ENCODE results near the gene POLL.

Gene POLL

DNA sequence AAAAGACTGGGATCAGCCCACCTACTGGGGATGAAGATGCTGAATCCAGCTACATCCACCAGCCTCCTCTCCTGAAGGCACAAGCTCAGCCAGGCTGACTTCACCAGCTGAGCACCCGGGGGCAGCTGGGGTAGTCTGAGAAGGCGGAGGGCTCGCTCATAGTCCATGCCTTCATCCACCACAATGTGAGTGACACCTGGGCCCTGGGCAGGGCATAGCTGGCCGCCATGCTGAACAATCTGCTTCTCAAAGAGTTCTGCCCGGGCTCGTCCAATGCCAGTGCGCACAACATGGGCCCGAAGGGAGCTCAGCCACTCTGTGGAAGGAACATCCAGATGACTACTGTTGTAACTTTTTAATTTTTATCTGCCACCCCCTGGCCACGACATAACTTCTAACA lies 2.2 kb downstream of the POLL start:
- peaks cover 37% of the 10 kb centered on the region for H3K4me1 Mint-ChIP-seq
- H3K27me3 Mint-ChIP-seq = no peaks in the 10 kb centered on the region
- H3K36me3 Mint-ChIP-seq = peaks cover 24% of the 10 kb centered on the region
- H3K9me3 Mint-ChIP-seq = no peaks in the 10 kb centered on the region
- ATAC-seq = no peak
- no peak overlapping the region for H3K4me3 Mint-ChIP-seq
- no peak overlapping the region for H3K27ac Mint-ChIP-seq

DNA sequence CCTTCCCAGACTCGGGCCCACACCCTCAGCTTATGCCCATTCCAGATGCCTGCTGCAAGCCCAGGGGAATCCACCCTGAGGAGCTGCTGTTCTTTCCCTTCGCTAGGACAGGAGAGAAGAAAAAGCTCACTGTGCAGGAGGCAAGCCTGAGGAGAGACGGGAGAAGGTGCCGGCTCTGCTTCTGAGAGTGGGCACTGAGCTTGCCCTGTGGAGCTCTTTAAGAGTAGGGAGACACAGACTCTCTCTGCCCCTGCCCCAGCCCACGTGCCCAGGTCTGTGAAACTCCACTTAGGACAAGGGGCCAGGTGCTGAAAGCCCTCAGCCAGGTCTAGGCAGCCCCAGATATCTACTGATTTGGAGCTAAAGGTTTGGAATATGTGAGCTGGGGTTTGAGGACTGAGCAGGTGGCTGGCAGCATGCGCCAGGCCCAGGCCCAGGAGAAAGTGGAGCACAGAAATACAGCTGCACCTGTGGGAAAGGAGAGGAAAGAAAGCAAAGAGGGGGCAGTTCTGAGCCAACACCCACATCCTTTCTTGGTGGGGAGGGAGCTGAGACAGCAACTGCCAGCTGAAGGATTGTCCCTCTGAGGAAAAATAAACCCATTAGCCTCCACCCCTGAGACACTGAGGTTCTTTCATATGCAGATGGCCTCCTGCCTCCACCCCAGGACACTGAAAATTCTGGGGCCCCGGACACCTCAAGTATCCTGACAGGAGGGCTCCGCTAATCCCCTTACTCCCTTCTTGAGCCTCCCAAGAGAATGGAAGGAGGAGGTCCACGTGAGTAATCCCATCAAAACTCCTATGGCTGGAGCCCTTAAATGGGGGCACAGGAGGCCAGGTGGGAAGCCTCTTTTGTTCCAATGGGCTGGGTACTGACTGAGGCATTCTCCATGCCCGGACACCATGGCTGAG lies 7.3 kb downstream of the POLL start:
- Mint-ChIP-seq H3K4me1 (peaks cover 12% of the 10 kb centered on the region), H3K27ac (no peak overlapping the region), H3K27me3 (no peaks in the 10 kb centered on the region), H3K36me3 (peaks cover 54% of the 10 kb centered on the region), H3K9me3 (no peaks in the 10 kb centered on the region), H3K4me3 (no peak overlapping the region)
- ATAC-seq = no peak

DNA sequence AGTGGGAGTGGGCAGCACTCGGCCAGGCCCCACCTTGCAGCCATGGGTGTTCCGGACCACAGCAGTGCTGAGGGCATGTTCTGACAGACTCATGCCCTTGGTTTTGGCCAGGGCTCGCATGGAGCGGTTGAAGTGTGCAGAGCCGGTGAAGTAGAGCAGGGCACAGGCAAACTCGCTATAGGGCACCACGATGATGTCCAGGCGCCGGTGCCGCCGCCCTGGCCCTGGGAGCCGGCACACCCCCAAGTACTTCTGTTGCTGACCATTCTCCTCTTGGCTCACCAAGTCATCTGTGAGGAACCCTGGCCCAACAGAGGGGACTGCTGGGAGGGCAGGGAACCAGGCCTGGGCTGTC lies 8.6 kb downstream of the POLL start:
- Mint-ChIP-seq H3K27ac (no peak overlapping the region), H3K27me3 (no peaks in the 10 kb centered on the region), H3K4me1 (peaks cover 4% of the 10 kb centered on the region), H3K4me3 (no peak overlapping the region), H3K9me3 (no peaks in the 10 kb centered on the region), H3K36me3 (peaks cover 46% of the 10 kb centered on the region)
- no peak for ATAC-seq

DNA sequence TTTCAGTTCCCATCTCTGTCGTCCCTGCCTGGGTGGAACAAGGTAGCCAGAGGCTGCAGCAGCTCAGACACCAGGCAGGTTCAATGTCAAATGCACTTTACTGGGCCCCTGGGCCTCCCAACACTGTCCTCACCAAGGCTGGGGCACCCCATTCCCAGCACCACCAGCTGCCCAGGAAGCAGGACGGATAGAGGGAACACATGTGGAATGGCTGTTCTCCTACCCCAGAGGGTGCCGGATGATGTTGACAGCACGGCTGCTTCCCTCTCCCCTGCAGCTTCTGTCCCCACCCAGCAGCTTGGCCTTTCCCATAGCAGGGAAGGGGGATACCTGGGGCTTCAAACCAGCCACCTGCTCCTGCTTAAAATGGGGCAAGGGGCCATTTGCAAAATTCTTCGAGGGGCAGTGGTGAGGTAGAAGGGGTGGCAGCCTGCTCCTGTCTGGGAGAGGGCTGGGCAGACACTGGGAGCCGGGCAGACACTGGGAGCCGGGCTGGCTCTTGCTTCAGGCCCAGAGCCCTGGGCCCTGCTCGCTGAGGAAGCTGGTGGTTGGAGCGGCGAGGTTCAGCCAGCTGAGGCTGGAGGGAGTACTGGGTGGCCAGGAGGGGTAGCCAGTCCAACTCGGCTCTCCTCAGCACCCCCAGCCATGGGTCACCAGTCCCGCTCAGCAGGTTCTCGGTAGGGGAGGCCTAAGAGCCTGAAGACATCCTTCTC lies 9.1 kb downstream of the POLL start:
- H3K27me3 Mint-ChIP-seq = no peaks in the 10 kb centered on the region
- H3K9me3 Mint-ChIP-seq = no peaks in the 10 kb centered on the region
- H3K4me1 Mint-ChIP-seq = no peaks in the 10 kb centered on the region
- H3K27ac Mint-ChIP-seq = no peak overlapping the region
- ATAC-seq = no peak
- no peak overlapping the region for H3K4me3 Mint-ChIP-seq
- peaks cover 41% of the 10 kb centered on the region for H3K36me3 Mint-ChIP-seq

DNA sequence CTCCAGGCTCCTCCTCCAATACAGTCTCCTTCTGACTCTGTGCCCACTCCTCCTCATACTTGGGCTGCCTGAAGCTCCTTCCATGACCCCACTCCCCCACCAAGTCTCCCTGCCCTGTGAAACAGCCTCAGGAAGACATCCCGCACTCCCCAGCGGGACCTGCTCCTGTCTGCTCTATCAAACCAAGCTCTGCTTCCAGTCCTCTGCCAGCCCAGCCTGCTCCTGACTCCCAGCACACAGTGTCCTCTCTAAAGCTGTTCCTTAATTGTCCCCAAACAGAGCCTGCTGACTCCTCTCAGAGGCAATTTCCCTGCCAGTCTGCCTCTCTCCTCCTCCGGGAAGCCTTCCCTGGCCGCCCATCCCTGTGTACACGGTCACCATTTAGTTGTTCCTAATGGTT lies 9.9 kb downstream of the POLL start:
- Mint-ChIP-seq H3K4me3 (no peak overlapping the region), H3K27me3 (no peaks in the 10 kb centered on the region)
- no peak for ATAC-seq

DNA sequence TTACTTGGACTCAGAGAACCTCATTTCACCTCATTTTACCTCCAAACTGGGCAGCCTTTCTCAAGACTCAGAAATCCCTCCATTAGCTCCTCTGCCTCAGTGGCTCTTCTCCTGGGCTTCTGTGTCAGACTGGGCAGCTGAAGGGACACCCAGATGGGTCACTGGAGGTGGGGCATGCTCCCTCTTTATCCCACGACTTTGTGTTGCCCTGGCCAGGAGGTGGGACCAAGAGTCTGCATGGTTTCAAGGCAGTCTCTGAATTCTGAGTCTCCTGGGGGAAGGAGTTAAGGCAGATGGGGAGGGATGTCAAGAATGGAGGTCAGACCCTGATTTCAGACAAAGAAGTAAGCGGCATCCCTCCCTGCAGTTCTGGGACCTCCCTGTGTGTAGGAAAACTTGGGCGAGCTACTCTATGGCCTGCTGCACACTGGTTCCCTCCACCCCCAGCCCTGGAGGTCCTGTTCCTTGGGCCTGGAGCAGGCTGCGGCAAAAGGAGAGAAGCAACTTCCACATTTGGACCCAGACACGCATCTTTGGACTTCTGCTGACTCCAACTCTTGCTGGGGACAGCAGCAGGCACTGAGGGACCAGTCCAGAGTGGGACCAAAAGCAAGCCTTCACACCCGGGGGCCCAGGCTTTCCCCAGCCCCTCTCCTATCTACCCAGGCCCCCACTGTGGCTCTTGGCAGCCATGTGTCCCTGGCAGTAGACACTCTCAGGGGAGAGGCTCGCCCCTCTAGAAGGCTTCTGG lies 10.8 kb downstream of the POLL start:
- no peaks in the 10 kb centered on the region for H3K9me3 Mint-ChIP-seq
- ATAC-seq = no peak
- H3K27me3 Mint-ChIP-seq = no peaks in the 10 kb centered on the region
- no peak overlapping the region for H3K27ac Mint-ChIP-seq
- no peaks in the 10 kb centered on the region for H3K4me1 Mint-ChIP-seq
- no peak overlapping the region for H3K4me3 Mint-ChIP-seq
- peaks cover 36% of the 10 kb centered on the region for H3K36me3 Mint-ChIP-seq

More for the DNA sequence above, 9.9 kb downstream of the POLL start:
- Mint-ChIP-seq H3K36me3 (peaks cover 41% of the 10 kb centered on the region), H3K4me1 (no peaks in the 10 kb centered on the region), H3K9me3 (no peaks in the 10 kb centered on the region), H3K27ac (no peak overlapping the region)

DNA sequence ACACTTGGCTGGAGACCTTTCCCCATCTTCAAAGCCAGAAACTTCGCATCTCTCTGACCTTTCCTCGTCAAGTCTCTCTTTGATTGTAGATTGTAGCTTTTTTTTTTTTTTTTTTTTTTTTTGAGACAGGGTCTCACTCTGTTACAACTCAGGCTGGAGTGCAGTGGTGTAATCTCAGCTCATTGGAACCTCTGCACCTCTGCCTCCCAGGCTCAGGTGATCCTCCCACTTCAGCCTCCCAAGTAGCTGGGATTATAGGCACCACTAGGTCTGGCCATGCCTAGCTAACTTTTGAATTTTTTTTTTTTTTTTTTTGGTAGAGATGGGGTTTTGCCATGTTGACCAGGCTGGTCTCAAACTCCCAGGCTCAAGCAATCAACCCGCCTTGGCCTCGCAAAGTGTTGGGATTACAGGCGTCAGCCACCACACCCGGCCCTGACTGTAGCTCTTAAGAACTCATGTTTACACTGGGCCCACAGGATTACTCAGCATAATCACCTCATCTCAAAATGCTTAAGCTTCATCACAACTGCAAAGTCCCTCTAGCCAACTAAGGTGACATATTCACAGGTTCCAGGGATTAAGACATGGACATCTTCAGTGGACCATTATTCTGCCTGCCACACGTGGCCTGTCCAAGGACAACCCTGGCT lies 11.7 kb downstream of the POLL start:
- no peak for ATAC-seq
- no peaks in the 10 kb centered on the region for H3K4me1 Mint-ChIP-seq
- no peaks in the 10 kb centered on the region for H3K9me3 Mint-ChIP-seq
- peaks cover 36% of the 10 kb centered on the region for H3K36me3 Mint-ChIP-seq
- H3K27ac Mint-ChIP-seq = no peak overlapping the region
- H3K27me3 Mint-ChIP-seq = no peaks in the 10 kb centered on the region
- no peak overlapping the region for H3K4me3 Mint-ChIP-seq

DNA sequence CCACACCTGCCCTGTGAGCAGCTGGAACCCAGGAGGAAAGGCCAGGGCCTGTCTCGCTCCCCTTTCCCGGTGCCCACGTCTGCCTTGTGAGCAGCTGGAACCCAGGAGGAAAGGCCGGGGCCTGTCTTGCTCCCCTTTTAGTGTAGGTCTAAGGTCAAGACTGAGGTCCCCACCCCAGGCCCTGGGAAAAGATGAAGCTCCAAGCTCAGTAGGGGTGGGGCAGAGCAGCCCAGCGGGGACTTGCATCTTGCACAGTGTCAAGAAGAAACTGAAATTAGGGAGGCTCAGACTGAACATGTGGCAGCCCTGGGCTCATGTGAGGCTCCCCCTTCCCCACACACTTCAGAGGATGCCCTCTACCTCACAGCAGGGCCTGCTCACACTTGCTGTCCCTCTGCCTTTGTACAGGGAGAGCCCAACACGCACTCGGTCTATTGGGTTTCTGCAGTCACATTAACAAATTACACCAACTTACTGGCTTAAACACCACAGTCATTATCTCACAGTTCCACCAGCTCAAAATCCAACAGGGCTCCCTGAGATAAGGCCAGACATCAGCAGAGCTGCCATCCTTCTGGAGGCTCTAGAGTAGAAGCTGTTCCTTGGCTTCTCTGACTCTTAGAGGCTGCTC lies 12.4 kb downstream of the POLL start:
- H3K4me1 Mint-ChIP-seq = peaks cover 4% of the 10 kb centered on the region
- no peak for ATAC-seq
- H3K27me3 Mint-ChIP-seq = no peaks in the 10 kb centered on the region
- no peaks in the 10 kb centered on the region for H3K9me3 Mint-ChIP-seq
- H3K27ac Mint-ChIP-seq = no peak overlapping the region
- H3K36me3 Mint-ChIP-seq = peaks cover 35% of the 10 kb centered on the region
- no peak overlapping the region for H3K4me3 Mint-ChIP-seq

DNA sequence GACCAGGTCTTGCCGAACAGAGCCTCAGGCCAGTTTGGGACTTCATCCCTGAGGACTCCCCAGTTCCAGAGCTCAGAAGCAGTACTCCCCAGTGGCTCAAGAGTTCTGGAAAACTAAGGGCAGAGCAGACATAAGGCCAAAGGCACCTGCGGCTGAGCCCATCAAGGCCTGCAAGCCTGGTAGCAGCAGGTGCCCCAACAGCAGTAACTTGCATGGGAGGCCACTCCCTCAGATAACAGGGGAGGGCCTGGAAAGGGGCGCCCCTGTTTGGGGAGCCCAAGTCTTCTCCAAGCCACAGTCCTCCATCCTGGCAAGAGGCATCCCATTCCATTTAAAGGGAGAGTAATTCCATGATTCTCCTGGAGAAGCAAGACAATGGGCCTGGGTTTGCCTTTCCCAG lies 13.0 kb downstream of the POLL start:
- no peak overlapping the region for H3K27ac Mint-ChIP-seq
- no peak overlapping the region for H3K4me3 Mint-ChIP-seq
- H3K27me3 Mint-ChIP-seq = peaks cover under 1% of the 10 kb centered on the region

DNA sequence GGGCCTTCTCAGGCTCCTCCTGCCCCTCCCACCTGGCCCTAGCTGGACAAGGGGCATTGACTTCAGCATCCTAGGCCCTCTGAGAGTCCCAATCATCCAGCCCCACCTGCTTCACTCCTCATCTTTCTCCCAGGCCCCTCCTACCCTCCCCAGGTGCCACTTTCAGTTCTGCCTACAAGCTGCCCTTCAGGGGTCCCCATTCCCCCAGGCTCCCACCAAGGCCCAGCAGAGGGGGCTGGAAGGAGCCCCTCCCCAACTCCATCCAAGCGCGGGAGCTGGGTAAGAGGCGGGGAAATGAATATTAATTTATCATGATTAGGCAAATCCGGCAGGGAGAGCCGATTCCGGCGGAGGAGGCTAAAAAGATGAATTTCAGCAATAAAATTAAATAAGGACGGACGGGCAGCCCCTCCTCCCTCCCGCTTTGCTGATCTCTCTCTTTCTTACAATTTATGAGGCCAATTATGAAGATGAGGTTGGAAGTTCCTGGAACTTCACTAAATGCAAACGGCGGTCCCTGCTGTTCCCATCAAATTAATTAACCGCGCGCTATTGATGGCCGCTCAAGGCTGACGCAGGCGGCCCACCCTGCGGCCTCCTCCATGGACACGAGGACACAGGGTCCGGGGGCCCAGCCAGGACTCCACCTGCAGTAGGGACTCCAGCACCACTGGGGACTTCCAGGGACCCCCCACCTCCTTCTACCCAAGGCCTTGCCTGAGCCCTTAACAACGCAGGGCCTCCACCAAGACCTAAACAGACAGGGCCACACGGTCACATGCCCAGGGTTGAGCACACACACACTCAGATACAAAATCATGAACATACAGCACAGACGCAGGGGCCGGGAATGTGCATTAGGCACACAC lies 13.9 kb downstream of the POLL start:
- no peak for ATAC-seq
- peaks cover 20% of the 10 kb centered on the region for H3K4me1 Mint-ChIP-seq
- no peaks in the 10 kb centered on the region for H3K9me3 Mint-ChIP-seq
- H3K36me3 Mint-ChIP-seq = peaks cover 19% of the 10 kb centered on the region
- peaks cover 10% of the 10 kb centered on the region for H3K27me3 Mint-ChIP-seq
- no peak overlapping the region for H3K27ac Mint-ChIP-seq
- no peak overlapping the region for H3K4me3 Mint-ChIP-seq

More for the DNA sequence above, 13.0 kb downstream of the POLL start:
- ATAC-seq = no peak
- peaks cover 10% of the 10 kb centered on the region for H3K4me1 Mint-ChIP-seq
- no peaks in the 10 kb centered on the region for H3K9me3 Mint-ChIP-seq
- peaks cover 29% of the 10 kb centered on the region for H3K36me3 Mint-ChIP-seq

DNA sequence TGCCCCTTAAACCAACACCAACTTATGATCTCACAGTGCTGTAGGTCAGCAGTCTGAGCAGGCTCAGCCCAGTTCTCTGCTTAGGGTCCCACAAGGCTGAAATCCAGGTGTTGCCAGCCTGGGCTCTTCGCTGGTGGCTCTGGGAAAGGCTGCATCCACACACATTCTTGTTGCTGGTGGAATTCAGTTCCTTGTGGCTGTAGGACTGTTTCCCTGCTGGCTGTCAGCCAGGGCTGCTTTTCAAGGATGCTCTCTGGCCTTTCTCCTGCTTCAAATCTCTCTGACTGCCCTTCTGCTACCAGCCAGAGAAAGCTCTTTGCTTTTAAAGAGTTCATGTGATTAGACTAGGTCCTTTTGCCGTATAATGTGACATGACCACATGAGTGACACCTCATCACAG lies 15.3 kb downstream of the POLL start:
- Mint-ChIP-seq H3K4me1 (peaks cover 20% of the 10 kb centered on the region), H3K36me3 (peaks cover 6% of the 10 kb centered on the region), H3K27ac (no peak overlapping the region), H3K9me3 (no peaks in the 10 kb centered on the region), H3K4me3 (no peak overlapping the region), H3K27me3 (peaks cover 23% of the 10 kb centered on the region)
- ATAC-seq = no peak

DNA sequence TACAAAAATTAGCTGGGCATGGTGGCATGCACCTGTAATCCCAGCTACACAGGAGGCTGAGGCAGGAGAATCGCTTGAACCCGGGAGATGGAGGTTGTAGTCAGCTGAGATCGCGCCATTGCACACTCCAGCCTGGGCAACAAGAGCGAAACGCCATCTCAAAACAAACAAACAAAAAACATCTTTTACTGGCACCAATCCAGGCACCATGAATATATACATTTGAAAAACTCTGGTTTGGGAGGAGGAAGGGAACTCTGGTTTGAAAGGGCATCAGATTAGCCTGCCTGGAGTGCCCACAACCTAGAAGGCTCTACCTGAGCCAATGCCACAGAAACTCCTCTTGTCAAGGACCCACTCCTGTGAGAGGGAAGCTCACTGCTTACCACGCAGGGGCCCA lies 15.9 kb downstream of the POLL start:
- Mint-ChIP-seq H3K27me3 (peaks cover 30% of the 10 kb centered on the region), H3K4me3 (no peak overlapping the region), H3K27ac (no peak overlapping the region), H3K4me1 (peaks cover 25% of the 10 kb centered on the region), H3K9me3 (no peaks in the 10 kb centered on the region), H3K36me3 (peaks cover 2% of the 10 kb centered on the region)
- no peak for ATAC-seq

DNA sequence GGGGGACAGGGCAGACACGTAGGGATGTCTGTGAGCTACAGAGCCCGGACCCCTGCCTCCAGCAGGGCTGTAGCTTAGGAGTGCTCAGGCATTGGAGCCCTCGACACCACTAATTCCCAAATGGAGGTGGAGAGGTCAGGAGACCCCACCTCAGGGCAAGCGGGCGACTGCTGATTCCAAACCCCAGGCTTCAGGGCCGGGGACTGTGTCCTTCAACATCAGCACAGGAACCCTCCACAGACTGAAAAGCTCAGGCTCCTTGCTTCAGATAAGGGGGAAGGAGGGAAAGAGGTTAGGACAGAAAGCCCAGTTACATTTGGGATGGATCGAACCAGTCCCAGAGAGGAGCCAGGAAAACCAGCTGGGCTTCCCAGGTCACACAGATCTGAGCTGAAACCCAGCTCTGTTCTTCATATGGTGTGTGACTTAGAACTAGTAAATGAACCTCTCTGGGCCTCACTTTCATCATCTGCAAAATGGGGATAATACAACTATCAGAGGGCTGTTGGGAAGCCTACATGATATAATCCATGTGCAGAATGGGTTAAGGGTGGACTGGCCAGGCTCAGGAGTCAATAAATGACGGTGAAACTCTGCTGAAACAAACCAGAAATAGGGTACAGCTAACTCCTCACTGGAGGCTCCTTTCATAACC lies 16.7 kb downstream of the POLL start:
- H3K4me3 Mint-ChIP-seq = no peak overlapping the region
- ATAC-seq = no peak
- no peaks in the 10 kb centered on the region for H3K36me3 Mint-ChIP-seq
- no peaks in the 10 kb centered on the region for H3K9me3 Mint-ChIP-seq
- H3K27me3 Mint-ChIP-seq = peaks cover 37% of the 10 kb centered on the region
- peaks cover 31% of the 10 kb centered on the region for H3K4me1 Mint-ChIP-seq
- no peak overlapping the region for H3K27ac Mint-ChIP-seq
